Neuronal stem cell (in vitro differentiated cells): ENCODE data around the gene SURF1.

Experiments
- DNase-seq: peaks from one replicate; pipeline ENCODE4 v3.0.0-alpha.2; 2013; ENCODE audit warnings: low spot score
- H2AFZ ChIP-seq: one replicate; pipeline ENCODE4 v1.6.1; 2013; ENCODE audit warnings: mild to moderate bottlenecking, low read length, inconsistent platforms
- H2AK5ac ChIP-seq: 2 replicates; pipeline ENCODE4 v1.6.1; 2013; ENCODE audit warnings: low read depth, mild to moderate bottlenecking, inconsistent platforms, low read length, moderate library complexity, mixed read lengths
- H2BK120ac ChIP-seq: 2 replicates; pipeline ENCODE4 v1.6.1; 2013; ENCODE audit warnings: low read depth, mild to moderate bottlenecking, inconsistent platforms, low read length, moderate library complexity, mixed read lengths
- H2BK12ac ChIP-seq: one replicate; pipeline ENCODE4 v1.6.1; 2013; ENCODE audit warnings: low read length, inconsistent platforms
- H2BK15ac ChIP-seq: 2 replicates; pipeline ENCODE4 v1.6.1; 2013; ENCODE audit warnings: mild to moderate bottlenecking, low read length, inconsistent platforms, mixed read lengths
- H2BK5ac ChIP-seq: one replicate; pipeline ENCODE4 v1.6.1; 2013; ENCODE audit warnings: inconsistent platforms, mild to moderate bottlenecking, low read length, moderate library complexity
- H3K14ac ChIP-seq: one replicate; pipeline ENCODE4 v1.6.1; 2013; ENCODE audit warnings: low read length, inconsistent platforms
- H3K18ac ChIP-seq: 2 replicates; pipeline ENCODE4 v1.6.1; 2013; ENCODE audit warnings: low read length, inconsistent platforms
- H3K23ac ChIP-seq: 2 replicates; pipeline ENCODE4 v1.6.1; 2013; ENCODE audit warnings: low read depth, mild to moderate bottlenecking, mixed read lengths, low read length, inconsistent platforms; ENCODE audit not compliant: poor library complexity
- H3K27ac ChIP-seq: replicated peaks from 3 replicates; pipeline ENCODE4 v1.5.1; 2013; ENCODE audit warnings: low read length, inconsistent platforms
- H3K27me3 ChIP-seq, 3 experiments: 2 replicates each; pipeline ENCODE4 v1.6.1; 2013; ENCODE audit warnings: low read length in 3 of 3, mild to moderate bottlenecking in 2 of 3, inconsistent platforms in 1 of 3, low read depth in 1 of 3, mixed read lengths in 1 of 3, moderate library complexity in 1 of 3; ENCODE audit not compliant: control insufficient read depth in 3 of 3, insufficient read depth in 3 of 3
- H3K36me3 ChIP-seq, 2 donors: replicated peaks in 1 of 2; 2 replicates each; pipeline ENCODE4 v1.6.1; 2013; ENCODE audit warnings: low read length in 2 of 2; ENCODE audit not compliant: control insufficient read depth in 2 of 2, insufficient read depth in 2 of 2
- H3K4ac ChIP-seq: 2 replicates; pipeline ENCODE4 v1.6.1; 2013; ENCODE audit warnings: inconsistent platforms, mild to moderate bottlenecking, low read length, moderate library complexity
- H3K4me1 ChIP-seq, 2 donors: 1 replicate in 1 of 2; 2 replicates in 1 of 2; pipeline ENCODE4 v1.6.1; 2013; ENCODE audit warnings: low read length in 2 of 2, low read depth in 1 of 2; ENCODE audit not compliant: control insufficient read depth in 2 of 2, insufficient read depth in 1 of 2
- H3K4me2 ChIP-seq: one replicate; pipeline ENCODE4 v1.6.1; 2013; ENCODE audit warnings: mild to moderate bottlenecking, low read length, inconsistent platforms; ENCODE audit not compliant: insufficient read depth, poor library complexity, severe bottlenecking
- H3K4me3 ChIP-seq, 2 donors: 2 replicates each; pipeline ENCODE4 v1.5.1; 2013; ENCODE audit warnings: low read length in 2 of 2, mild to moderate bottlenecking in 2 of 2, inconsistent platforms in 1 of 2, moderate library complexity in 1 of 2
- H3K79me1 ChIP-seq: one replicate; pipeline ENCODE4 v1.6.1; 2013; ENCODE audit warnings: low read depth, mild to moderate bottlenecking, inconsistent platforms, low read length, moderate library complexity
- H3K9ac ChIP-seq: one replicate; pipeline ENCODE4 v1.6.1; 2013; ENCODE audit warnings: mild to moderate bottlenecking, low read depth, low read length, inconsistent platforms; ENCODE audit not compliant: poor library complexity
- H3K9me3 ChIP-seq, 2 donors: replicated peaks in 1 of 2; 2 replicates each; pipeline versions ENCODE3 to v1.6.1; 2013; ENCODE audit warnings: low read length in 2 of 2, mild to moderate bottlenecking in 2 of 2, inconsistent platforms in 1 of 2, low read depth in 1 of 2, mixed read lengths in 1 of 2, moderate library complexity in 1 of 2; ENCODE audit not compliant: control insufficient read depth in 2 of 2, insufficient read depth in 1 of 2
- H4K8ac ChIP-seq: one replicate; pipeline ENCODE4 v1.6.1; 2013; ENCODE audit warnings: low read depth, mild to moderate bottlenecking, inconsistent platforms, low read length, moderate library complexity
- H4K91ac ChIP-seq: one replicate; pipeline ENCODE4 v1.6.1; 2013; ENCODE audit warnings: low read length, low read depth, mild to moderate bottlenecking, inconsistent platforms; ENCODE audit not compliant: poor library complexity
- WGBS, 2 donors: extraction: QIAGEN DNeasy Blood & Tissue Kit; methylation state at CpG; one replicate each; pipeline ENCODE4 v1.1.7; 2013; ENCODE audit warnings: missing lambda C conversion rate in 2 of 2, mixed read lengths in 1 of 2; ENCODE audit not compliant: insufficient read length in 2 of 2, insufficient replicate concordance in 1 of 2; ENCODE audit errors: extremely low coverage in 2 of 2; 5-methylcytosine and 5-hydroxymethylcytosine counted together

SURF1 gene

DNA sequence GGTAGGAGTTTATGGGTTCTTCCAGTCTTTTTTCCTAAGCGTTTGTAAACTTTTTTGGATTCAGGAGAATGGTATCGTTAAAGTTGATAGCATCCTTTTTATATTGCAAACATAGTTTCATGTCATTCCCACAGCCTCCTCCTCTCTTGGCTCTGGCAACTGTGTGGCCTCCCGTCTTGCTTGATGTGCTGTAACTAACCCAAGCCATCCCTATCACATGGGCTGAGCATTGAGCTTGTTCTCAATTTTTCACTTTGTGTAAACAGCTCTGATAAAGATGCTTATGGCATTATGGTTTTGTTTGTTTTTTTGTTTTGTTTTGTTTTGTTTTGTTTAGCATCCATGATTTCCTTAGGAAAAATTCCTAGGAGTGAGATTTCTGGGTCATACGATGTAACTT, 24.4 kb upstream of the SURF1 start:
- Histone ChIP-seq H3K4me1 (peaks cover 2% of the 10 kb centered on the region in 2 donors), H3K4me2 (no peak overlapping the region), H2BK5ac (no peak overlapping the region), H3K4me3 (no peak overlapping the region), H2BK120ac (no peak overlapping the region), H4K91ac (no peak overlapping the region), H2BK15ac (no peak overlapping the region), H3K23ac (no peak overlapping the region), H3K27me3 (peaks cover 0 to 3% (median 0%) of the 10 kb centered on the region in 3 experiments), H3K14ac (no peak overlapping the region), H3K27ac (no peak overlapping the region), H2AK5ac (no peak overlapping the region), H4K8ac (no peak overlapping the region), H3K36me3 (peaks cover 0 to 2% of the 10 kb centered on the region in 2 donors), H3K79me1 (peaks cover 2% of the 10 kb centered on the region), H2BK12ac (no peak overlapping the region), H3K18ac (no peak overlapping the region), H2AFZ (no peak overlapping the region), H3K9ac (no peak overlapping the region), H3K9me3 (peaks cover 7 to 10% of the 10 kb centered on the region in 2 donors), H3K4ac (no peak overlapping the region)
- no peak for DNase-seq
- no CpG with 5 or more reads among the region's 4 CpGs for WGBS, 2 donors

DNA sequence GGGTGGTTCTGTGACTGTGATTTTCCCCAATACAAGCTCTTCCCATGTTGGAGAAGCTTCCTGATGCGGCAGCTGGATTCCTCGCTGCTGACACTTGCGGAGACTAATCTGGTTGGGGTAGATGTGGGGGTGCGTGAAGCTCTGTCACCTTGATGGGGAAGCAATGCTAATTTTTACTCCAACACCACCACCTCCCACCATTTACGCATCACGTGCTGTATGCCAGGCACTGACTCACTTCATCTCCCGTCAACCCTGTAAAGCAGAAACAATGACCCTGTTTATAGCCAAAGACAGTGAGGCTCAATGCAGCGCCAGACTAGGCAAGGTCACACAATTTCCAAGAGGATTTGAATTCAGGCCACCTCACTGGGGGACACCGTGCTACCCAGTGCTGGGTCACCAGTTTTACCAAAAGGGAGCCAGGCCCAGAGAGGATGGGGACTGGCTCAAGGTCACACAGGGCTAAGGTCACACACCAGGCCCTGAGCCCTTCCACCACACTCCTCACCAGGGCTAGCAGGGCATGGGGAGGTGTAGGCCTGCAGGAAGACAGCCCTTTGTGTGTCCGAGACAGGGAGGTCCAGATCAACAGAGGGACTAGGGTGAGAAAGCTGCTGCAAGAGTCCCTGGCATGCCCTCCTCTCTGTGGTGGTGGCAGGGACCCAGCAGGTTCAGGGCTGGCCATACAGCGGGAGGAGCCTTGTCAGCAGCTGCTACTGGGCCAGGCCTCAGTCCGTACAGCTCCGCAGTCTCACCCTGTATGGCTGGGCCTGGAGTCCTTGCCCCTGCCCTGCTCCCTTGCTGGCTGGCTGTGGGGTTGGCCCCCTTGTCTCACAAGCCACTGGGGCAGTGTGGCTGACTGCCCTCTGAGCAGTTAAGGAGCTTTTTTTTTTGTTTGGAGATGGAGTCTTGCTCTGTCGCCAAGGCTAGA, 23.1 kb upstream of the SURF1 start:
- Histone ChIP-seq H3K14ac (peak overlapping the region; percentile 32), H3K27ac (no peak overlapping the region), H3K27me3 (peaks cover 0 to 3% (median 0%) of the 10 kb centered on the region in 3 experiments), H3K4me2 (no peak overlapping the region), H2AK5ac (peak overlapping the region; percentile 40), H3K79me1 (peaks cover 2% of the 10 kb centered on the region), H2AFZ (no peak overlapping the region), H3K4ac (no peak overlapping the region), H4K8ac (no peak overlapping the region), H3K18ac (peak overlapping the region; percentile 72), H3K9me3 (peaks cover 7 to 10% of the 10 kb centered on the region in 2 donors), H2BK5ac (no peak overlapping the region), H3K23ac (peak overlapping the region; percentile 39), H3K4me1 (peaks cover 2 to 7% of the 10 kb centered on the region in 2 donors), H3K9ac (no peak overlapping the region), H2BK15ac (peak overlapping the region; percentile 20), H2BK120ac (no peak overlapping the region), H3K4me3 (peak overlapping the region in 1 of 2 donors; percentile 14), H3K36me3 (peaks cover 0 to 2% of the 10 kb centered on the region in 2 donors), H4K91ac (no peak overlapping the region), H2BK12ac (no peak overlapping the region)
- WGBS, 2 donors: no CpG with 5 or more reads among the region's 14 CpGs
- DNase-seq: no peak

DNA sequence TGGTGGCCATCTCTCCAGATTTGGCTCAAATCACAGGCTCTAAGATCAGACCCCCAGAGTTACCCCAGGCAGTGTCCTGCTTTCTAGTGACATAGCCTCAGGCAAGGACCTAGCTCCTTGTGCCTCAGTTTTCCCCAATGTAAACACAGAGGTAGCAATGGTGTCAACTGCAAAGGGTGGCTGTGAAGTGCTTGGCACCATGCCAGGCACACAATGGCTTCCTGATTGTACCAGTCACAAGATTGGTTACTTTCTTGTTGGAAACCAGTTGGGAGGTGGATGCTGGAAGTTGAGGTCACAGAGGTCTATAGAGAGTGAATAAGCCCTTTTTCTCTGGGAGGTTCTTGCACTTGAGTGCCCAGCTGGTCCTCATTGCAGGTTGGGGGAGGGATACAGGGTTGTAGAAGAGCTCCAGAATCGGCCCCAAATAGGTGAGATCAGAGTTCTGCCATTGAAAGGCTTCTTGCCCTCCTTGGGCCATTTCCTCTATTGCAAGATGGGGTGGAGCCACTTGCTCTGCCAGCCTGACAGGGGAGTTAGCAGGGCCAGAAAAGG, 22.2 kb upstream of the SURF1 start:
- no peak overlapping the region for H3K4me2 ChIP-seq
- no peak overlapping the region for H3K27ac ChIP-seq
- H3K9ac ChIP-seq: no peak overlapping the region
- H2BK12ac ChIP-seq: no peak overlapping the region
- DNase-seq: no peak
- H2AFZ ChIP-seq: no peak overlapping the region
- no peak overlapping the region for H3K4me3 ChIP-seq
- no peak overlapping the region for H4K8ac ChIP-seq
- H3K14ac ChIP-seq: no peak overlapping the region
- H2BK5ac ChIP-seq: no peak overlapping the region
- H3K18ac ChIP-seq: no peak overlapping the region
- H3K4me1 ChIP-seq: peaks cover 2 to 7% of the 10 kb centered on the region in 2 donors
- H3K36me3 ChIP-seq: peaks cover 2 to 7% of the 10 kb centered on the region in 2 donors
- H2BK15ac ChIP-seq: no peak overlapping the region
- H2AK5ac ChIP-seq: no peak overlapping the region
- peaks cover 5 to 10% of the 10 kb centered on the region in 2 donors for H3K9me3 ChIP-seq
- H2BK120ac ChIP-seq: no peak overlapping the region
- WGBS, 2 donors: no CpG with 5 or more reads among the region's 1 CpG
- H3K79me1 ChIP-seq: peaks cover 2% of the 10 kb centered on the region
- no peak overlapping the region for H4K91ac ChIP-seq
- no peak overlapping the region for H3K23ac ChIP-seq
- no peak overlapping the region for H3K4ac ChIP-seq
- H3K27me3 ChIP-seq: peaks cover 0 to 3% (median 0%) of the 10 kb centered on the region in 3 experiments

- Histone ChIP-seq H3K9ac (no peak overlapping the region), H4K91ac (no peak overlapping the region), H3K9me3 (peaks cover 3 to 10% of the 10 kb centered on the region in 2 donors), H3K18ac (no peak overlapping the region), H3K36me3 (peaks cover 5 to 14% of the 10 kb centered on the region in 2 donors), H2BK15ac (no peak overlapping the region), H3K4me3 (no peak overlapping the region), H2AK5ac (no peak overlapping the region), H3K27me3 (peaks cover 0 to 4% (median 0%) of the 10 kb centered on the region in 3 experiments), H2BK5ac (no peak overlapping the region), H2BK12ac (no peak overlapping the region), H2AFZ (peak overlapping the region; percentile 7), H3K23ac (no peak overlapping the region), H2BK120ac (no peak overlapping the region), H3K4ac (no peak overlapping the region), H3K14ac (no peak overlapping the region), H3K79me1 (peaks cover 2% of the 10 kb centered on the region), H3K4me1 (peaks cover 2 to 7% of the 10 kb centered on the region in 2 donors), H4K8ac (no peak overlapping the region), H3K27ac (no peak overlapping the region), H3K4me2 (no peak overlapping the region)
- no CpG with 5 or more reads among the region's 6 CpGs for WGBS, 2 donors
- DNase-seq: no peak
Measured at GRCh38 chr9:133377721-133378216, 21.5 kb upstream of the SURF1 start.
